NCI-H524 treated with DMSO at 0.1 percent for 48 hours (cell line): ENCODE measurements around the gene MAML2.

Experiments used
- DNase-seq: peaks from one replicate; lab custom pipeline; 2025; lab: John Stamatoyannopoulos, UW

MAML2 gene

DNA sequence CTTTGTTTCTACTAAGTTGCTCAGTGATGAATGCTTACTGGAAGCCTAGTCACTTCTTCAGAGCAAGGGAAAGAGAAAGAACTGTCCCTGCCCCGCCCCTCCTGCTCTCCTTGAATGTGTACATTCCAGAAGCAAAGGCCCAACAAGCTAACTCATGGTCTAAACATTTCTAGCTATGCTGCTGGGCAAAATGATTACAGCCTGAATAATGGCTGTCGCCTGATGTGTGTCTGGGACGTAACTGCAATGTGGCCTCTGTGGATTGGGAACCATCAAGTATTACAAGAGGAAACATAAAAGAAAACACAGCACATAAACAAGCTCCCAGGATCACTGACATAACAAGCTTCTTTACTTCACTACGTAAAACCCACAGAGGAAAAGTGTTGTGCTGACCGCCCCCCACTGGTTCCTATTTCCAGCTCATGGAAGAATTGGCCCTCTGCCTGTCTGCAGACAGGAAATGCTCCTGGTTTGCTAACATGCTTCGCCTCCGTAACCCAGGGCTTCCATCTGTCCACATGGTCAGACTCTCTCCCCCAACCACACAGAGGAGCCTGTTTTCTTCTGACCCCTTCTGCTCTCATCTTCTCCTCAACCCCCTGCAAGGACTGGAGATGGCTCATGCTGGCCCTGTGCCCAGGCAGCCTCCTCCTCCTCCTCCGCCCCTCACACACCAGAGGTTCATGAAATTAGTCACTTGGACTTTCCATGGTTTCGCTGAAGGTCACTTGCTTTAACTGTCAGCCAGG is 187.2 kb downstream of the MAML2 start:
- no peak for DNase-seq

DNA sequence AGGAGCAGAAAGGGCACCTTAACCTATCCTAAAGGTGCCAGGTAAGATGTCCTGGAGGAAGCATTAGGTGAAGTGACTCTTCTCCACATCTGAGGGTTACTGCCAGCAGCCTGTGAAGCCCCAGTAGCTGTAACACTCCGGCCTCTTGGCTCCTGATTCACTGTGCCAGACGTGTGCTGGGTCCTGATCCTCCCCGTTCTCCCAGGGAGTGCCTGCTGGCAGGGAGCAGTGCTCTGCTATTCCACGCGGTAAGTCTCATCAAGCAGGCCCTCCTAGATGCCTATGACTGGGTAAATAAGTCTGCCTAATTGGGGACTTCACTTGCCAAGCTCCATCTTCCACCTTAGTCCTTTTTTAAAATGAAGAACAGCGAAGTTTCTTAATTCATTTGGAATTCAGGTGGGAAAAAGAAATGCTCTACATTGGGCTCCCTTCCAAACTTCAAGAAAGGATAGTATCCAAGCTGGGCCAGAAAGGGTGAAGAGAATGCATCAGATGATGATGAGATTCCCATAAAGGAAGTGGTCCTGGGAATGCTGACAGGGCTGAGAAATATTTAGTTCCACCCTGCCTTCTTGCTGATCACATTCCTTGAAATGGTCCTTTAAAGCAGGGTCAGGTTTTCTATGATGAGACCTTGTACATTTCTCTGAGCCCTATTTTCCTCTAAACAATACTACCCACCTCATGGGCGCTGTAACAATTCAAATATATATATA is 188.0 kb downstream of the MAML2 start:
- DNase-seq, result no peak

DNA sequence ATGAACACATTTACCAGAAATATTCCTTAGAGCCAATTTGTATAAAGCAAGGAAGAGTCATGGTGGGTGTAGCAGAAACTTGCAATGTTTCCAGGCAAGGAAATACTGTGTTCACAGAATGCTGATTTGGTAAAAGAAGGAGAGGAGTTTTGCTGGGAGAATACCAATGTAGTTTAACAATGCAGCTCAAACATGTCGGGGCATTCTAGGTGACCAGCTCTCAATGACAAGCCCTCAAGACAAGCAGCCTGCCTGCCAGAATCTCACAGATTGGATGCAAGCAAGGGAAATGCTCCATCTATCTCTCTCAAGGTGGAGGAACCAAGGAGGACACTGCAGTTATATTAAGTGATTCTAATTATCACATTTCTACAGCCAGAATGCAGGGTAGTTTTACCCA is 190.4 kb downstream of the MAML2 start:
- no peak for DNase-seq

DNA sequence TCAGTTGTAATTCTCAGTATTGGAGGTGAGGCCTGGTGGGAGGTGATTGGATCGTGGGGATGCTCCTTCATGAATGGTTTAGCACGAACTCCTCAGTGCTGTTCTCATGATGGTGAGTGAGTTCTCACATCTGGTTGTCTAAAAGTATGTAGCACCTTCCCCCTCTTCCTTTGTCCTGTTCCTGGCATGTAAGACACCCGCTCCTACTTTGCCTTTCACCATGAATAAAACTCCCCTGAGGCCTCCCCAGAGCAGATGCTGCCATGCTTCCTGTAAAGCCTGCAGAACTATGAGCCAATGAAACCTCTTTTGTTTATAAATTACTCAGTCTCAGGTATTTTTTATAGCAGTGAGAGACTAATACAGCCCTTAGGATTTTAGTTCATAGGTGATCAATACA is 191.5 kb downstream of the MAML2 start:
- no peak for DNase-seq

DNA sequence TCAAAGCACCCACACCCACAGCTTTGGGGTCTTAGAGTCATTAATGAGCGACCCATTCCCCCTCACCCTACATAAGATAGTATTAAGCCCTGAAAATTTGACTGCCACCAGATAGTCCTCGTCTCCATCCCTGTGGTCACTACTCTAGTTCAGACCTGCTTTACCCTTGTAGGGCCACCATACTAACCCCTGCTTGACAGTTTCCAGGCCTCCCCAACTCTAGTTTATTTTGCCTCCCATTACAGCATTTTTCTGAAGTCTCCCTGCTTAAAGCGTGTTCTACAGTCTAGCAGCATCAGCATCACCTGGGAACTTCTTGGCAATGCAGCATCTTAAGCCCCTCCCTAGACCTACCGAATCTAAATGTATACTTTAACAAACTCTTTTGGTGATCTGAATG is 192.4 kb downstream of the MAML2 start:
- no peak for DNase-seq

DNA sequence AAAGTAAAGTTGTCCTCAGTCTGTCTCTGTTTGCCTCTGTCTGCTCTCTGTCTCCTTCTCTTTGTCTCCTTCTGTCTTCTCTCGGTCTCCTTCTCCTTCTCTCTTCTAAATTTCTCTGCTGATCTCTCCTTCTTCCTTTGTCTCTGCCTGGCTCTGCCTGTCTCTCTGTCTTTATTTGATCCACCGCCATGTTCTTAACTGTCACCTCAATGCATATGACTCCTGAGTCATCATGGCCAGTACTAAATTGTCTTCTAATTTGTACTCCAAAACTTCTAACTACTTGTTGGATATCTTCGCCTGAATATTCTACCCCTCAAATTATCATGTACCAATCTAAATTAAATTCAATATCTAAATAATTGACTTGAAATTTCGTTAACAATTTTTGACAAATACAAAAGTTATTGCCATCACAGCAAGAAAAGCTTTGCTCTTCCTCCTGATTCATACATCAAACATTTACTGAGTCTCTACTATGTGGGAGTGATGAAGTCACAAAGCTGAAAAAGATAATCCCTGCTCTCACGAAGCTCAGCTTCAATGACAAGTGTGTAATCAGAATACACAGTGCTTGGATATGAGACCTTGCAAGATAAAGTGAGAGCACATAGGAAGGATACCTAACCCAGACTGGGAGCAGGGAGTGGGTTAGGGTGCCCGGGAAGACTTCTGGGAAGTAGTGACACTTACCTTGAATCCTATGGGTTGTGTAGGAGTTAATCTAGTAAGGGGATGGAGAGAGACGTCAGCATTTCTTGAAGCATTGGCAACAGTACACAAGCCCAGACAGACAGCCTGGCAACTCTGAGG is 193.0 kb downstream of the MAML2 start:
- DNase-seq, result no peak

DNA sequence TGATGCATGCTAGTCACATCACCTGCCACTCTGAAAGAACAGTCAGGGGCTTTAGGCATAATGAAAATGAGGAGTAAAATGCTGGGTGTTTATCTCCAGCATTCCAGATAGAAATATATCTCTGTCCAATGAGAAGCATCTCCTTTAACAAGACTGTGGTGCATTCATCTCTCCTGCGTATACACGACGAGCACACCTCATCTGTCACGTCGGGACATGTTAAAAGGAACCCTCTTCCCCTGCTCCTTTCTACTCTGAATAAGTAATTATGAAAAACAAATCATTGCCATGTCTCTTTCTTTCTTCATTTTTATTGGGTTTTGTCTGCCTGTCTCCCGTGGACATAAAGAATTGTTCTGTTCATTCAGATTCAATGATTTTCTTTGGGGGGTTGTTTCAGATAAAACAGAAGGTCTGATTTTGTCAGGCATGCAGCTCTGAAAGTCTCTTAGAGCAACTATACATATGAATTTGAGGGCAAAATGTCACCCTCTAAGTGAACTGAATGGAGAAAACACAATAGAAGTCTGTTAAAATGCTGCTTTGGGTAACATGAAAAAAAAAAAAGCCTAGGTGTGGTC is 195.0 kb downstream of the MAML2 start:
- DNase-seq, result no peak

DNA sequence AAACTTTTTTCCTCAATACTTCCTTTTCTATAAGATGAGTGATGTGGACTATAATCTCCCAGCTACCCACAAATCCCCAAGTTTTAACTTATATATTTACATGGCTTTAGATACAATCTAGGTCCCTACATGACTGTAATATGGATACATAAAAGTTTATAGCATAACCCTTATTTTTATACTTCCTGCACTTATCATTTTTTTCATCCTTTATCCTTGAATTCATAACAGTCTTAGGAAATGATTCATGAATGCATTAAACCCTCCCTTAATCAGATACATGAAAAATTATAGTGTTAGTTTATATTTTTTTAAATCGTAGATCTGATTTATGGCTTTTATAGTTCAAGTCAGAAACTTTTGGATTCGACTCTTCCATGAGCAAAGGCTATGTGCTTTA is 195.8 kb downstream of the MAML2 start:
- DNase-seq, result no peak

DNA sequence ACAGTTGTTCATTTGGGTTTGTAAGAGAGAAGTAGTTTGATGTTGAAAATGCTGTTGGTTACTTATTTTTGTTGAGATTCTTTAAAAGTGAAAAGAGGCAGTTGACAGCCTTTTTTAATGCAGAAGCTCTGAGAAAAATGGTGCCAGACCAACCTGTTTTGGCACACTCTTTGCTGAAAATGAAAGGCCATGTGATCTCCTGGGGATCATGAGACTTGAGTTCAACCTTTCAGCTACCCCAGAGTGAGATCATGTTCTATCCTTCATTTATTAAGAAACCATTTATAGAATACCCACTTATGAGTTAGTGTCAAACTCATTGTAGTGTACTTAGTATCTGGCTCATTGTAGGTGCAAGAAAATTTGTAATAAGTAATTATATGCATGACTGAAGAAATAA is 196.2 kb downstream of the MAML2 start:
- no peak for DNase-seq

DNA sequence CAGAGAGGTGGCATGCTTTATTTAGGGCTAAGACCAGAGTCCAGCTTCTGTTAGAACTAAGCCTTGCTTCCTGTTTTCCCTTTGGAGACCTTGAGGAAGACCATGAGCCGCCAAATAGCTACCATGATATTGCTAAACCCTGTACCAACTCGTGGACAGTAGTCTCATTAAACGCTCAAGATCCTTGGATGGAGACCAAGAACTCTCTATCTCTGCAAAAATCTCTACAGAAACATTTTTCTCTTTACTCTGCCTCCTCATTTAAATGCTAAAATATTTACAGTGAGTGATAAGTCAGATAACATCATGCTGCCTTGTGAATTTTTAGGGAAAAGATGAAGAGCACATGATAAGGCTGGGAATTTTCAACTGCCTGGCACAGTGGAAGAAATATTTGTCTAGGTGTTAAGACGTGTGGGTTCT is 197.8 kb downstream of the MAML2 start:
- DNase-seq, result no peak

DNA sequence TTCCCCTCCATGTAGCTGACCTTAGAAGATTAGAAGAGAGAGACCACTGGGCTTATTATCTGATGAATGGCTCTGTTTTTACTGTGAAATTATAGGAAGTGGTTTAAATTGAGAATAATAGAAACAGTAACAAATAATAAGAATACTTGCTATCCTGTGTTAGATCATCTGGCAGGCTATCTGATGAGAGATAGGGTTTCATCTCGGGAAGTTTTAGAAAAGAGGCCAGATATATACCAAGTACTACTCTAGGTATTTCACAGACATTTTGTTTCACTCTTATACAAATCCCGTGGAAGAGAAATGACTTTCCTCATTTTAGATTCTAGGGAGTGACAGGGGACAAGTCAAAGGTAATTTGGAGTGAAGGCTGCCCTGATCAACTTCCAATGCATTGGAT is 198.4 kb downstream of the MAML2 start:
- no peak for DNase-seq

DNA sequence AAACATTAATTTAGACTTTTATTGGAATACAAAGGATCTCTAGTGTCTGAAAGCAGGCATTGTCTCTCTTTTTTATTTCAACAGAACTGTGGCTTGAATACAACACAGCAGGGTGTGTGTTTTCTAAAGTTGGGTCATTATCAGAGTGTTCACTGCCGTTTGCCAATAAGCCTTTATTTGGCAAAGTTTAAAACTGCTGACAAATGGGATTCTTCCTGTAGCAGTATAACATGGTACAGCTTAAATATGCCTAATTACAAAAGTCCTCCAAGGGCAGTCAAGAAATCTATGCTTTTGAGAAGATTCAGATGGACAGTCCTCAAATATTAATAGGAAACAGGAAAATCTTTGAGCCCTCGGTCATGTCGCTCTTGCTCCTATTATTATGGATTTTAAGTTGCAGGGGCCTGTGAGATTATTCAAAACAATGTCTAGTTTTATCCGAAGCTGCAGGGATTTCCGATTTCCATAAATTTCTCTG is 199.9 kb downstream of the MAML2 start:
- DNase-seq, result no peak

DNA sequence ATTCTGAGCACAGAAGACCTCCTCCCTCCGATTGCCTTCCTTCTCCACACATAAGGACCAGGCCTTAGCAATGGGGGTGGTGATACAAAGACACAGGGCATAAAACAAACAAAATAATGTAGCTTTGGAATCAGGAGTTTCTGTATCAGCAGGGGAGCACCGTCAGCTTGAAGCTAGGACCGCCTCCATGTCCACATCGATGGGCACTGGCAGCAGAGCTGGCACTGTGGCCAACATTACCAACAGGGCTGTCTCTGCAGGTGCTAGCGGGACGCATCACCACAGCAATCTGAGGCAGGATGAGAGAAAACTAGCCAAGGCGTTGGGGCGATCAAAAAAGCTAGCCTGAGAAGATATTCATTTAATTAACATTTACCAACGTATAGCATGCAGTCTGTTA is 201.4 kb downstream of the MAML2 start:
- DNase-seq, result no peak

DNA sequence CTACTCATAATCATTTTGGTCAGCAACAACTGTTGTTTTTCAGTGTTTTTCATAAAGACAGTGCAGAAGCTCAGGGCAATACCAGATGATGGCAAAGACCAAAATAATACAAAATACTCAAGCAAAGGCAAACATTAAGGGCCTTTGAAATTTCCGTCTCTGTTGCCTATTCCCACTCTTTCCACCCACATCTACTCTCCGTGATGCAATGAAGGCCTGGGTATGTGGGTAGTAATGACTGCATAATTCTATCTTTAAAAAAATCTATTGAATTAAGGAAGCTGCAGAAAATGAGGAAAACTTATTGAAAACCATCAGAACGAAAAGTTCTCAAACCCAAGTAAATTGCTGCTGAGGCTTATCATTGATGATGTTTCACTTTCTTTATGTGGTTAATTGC is 203.3 kb downstream of the MAML2 start:
- DNase-seq, result no peak

DNA sequence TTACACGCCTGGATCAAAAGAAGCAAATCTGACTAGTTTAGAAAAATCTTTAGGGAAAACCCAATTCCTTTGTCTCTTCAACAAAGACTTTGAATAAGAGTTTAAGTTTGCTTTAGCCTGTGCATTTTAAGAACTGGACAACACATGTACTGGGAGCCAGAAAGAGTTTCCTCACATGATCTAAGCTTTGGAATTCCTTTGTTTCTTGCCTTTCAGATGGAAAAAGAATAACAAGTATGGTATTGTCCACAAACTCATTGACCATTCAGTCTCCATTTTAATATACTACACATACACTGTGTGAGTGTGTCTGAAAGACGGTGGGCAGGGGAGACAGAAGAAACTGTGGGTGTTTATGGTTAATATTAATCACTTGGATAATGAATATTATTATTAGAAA is 205.6 kb downstream of the MAML2 start:
- DNase-seq, result no peak

DNA sequence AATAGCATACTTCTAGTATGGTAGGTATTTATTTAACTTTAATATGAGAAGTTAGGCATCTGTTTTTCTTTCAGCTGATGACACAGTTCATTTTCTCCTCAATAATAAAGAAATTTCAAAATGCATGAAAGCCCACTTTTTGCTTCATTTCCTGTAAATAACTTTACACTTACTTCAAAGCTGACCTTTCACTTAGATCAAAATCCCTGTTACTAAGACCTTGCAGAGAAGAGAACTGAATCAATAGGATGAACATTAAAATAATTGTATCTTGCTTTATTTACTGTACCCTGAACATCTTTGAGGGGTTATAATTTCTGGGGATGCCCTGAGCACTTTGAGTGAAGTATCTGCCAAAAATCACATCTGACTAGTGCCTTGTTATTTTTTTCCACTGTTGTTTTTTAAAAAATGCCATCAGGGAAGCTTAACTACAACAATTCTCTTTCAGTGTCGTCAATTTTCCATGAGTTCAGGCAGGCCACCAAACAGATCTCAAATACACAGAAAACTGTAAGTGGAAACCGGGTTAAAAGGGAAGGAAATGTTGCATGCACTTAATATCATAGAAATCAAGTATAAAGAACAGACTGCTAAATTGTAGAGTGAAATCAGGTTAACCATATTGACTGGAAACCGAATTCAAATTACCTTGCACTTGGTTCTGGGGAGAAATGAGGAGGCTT is 206.2 kb downstream of the MAML2 start:
- no peak for DNase-seq

DNA sequence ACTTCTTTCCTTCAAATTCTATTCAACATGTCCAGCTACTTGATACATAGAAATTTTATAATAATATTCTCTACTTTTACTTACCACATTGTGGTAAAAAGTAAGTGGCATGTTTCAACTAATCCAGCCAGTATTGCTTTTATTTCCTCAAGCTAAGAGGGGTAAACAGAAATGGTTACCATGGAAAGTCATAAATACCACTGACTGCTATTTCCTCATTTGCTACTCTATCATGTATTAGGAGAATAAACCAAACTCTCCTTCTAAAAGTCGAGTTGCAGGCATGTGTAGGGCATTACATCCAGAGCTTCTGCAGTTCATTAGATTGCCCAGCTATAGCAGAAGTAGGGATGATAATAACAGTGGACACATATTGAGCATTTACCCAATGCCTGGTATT is 208.4 kb downstream of the MAML2 start:
- DNase-seq, result no peak

DNA sequence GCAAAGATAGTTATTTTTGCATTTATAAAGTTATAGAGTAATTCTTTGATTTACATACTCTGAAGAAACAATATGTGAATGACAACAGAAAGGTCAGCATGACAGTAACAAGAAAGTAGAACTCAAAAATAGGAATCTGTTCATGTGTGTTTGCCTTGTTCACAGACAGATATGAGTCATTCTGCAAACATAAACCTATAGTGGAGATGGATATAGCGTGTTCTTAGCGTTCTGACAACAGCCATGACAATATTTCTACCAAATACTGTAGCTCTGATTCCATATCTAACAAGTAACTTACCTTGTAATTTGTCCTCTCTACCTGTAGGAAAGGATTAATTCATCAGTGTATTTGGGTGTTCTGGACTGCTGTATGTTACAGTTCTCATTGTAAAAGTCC is 210.6 kb downstream of the MAML2 start:
- no peak for DNase-seq

DNA sequence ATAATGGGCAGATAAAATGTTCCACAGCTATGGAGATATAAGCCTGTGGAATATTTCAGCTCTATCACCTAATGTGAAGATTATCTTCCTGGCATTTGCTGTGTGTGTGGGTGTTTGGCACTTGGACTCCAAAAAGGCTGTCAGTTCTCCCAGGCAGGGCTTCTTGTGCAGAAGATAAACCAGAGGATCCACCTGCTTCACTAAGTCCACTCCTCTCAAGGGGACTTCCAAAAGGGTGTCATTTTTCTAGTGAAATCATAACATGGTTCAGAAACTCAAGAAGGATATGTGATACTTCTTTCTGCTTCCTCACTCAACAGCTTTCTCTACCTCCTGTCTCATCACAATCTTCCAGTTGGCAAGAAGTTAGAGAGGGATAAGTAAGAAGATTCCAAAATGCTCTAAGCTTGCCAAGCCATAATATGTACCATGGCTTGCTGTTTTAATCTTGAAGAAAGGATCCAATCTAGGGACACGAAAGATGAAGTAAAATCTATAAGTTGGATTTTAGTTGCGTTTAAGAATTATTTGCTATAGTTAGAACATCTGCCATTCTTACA is 212.9 kb downstream of the MAML2 start:
- DNase-seq, result no peak

DNA sequence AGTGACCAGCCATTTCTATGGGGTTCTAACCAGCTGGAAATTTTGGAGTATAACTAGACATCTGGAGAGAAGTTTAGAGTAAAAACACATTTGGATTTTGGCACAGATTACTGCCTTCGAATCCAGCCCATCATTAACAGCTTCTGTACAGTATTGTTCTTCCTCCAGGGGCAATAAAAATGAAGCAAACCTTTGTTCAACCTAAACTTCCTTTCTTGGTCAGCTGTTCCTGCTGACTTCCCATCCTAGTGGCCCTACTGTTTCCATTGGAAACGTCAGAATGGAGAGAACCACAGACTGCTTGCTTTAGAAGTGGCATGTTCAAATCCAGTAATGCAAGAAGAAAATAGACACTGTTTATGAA is 215.4 kb downstream of the MAML2 start:
- no peak for DNase-seq

DNA sequence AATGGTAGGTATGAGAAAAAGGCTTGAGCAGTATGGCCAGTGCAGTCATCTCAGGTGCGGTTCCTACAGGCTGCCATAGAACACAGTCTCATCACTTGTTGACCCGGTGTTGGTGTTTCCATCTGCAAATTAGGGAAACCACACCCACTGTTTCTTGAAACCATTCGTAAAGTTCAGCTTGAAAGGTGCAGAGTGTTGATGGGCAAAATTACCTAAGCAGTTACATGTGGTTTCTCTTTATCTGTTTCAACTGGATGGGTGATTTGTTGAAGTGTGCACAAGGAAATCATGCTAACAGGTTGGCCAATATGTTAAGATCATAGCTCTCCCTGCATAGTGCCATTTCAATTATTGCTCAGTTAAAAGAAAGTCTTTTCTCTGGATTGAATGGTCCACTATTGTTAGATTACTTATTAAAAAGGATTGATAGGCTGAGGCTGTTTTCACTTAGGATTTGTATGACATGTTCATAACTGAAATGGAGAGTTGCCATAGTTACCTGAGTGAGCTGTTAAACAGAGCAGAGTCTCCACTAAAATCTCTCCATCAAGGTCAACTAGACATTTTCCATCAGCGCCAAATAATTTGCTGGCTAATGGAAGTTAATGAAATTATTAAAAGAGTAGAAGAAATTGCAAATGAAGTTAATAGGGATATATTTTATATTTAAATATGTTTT is 215.9 kb downstream of the MAML2 start:
- no peak for DNase-seq
